ENCODE results near the gene SPAG5.
"Not testable (repeated sequence)": the region's sequence is repeated elsewhere in the genome, so short reads cannot be mapped to it uniquely, and the experiment has no call there.

SPAG5 gene

GRCh38 chr17:28598799-28599310, at the start of gene SPAG5:
TSS of gene SPAG5 (minus strand) at chr17:28599025. CDS start at chr17:28598946, 79 bp downstream.
- DNase-seq, result peak; percentile 97

GRCh38 chr17:28646039-28646754, 47.4 kb upstream of the SPAG5 start:
- DNase-seq, result peak; percentile 4

GRCh38 chr17:28645576-28645939, 46.7 kb upstream of the SPAG5 start:
- DNase-seq, result no peak

- DNase-seq, result peak; percentile 97
These were observed 46.2 kb upstream of the SPAG5 start, which contains the start of gene BLTP2 for GRCh38 chr17:28644787-28645575. TSS of gene BLTP2 (minus strand) at chr17:28645158. CDS start at chr17:28645056, 102 bp downstream.

- peak; percentile 90 for DNase-seq
These were observed 45.4 kb upstream of the SPAG5 start for GRCh38 chr17:28643983-28644786.

- DNase-seq, result no peak
These were observed 42.8 kb upstream of the SPAG5 start for GRCh38 chr17:28641579-28641978.

- no peak for DNase-seq
These were observed 36.7 kb upstream of the SPAG5 start for GRCh38 chr17:28635506-28635905.

- DNase-seq, result no peak
These were observed 35.5 kb upstream of the SPAG5 start for GRCh38 chr17:28634206-28634865.

- no peak for DNase-seq
These were observed 28.0 kb upstream of the SPAG5 start for GRCh38 chr17:28626818-28627217.

- DNase-seq, result no peak
These were observed 25.3 kb upstream of the SPAG5 start for GRCh38 chr17:28624148-28624547.

- no peak for DNase-seq
These were observed 24.9 kb upstream of the SPAG5 start for GRCh38 chr17:28623696-28624095.

- no peak for DNase-seq
These were observed 23.4 kb upstream of the SPAG5 start for GRCh38 chr17:28622186-28622585.

- no peak for DNase-seq
These were observed 21.2 kb upstream of the SPAG5 start for GRCh38 chr17:28620010-28620409.

- DNase-seq, result no peak
These were observed 19.6 kb upstream of the SPAG5 start for GRCh38 chr17:28618464-28618863.

- no peak for DNase-seq
These were observed 17.5 kb upstream of the SPAG5 start for GRCh38 chr17:28616281-28616680.

GRCh38 chr17:28615260-28615940, 16.6 kb upstream of the SPAG5 start:
- DNase-seq, result no peak

- no peak for DNase-seq
These were observed 15.1 kb upstream of the SPAG5 start, which contains the start of gene RSKR for GRCh38 chr17:28613931-28614381. TSS of gene RSKR (minus strand) at chr17:28614185. CDS start at chr17:28614161, 24 bp downstream.

GRCh38 chr17:28612936-28613872, 14.4 kb upstream of the SPAG5 start:
- DNase-seq, result peak; percentile 55

GRCh38 chr17:28612531-28612930, 13.7 kb upstream of the SPAG5 start:
- DNase-seq, result no peak

- no peak for DNase-seq
These were observed 11.6 kb upstream of the SPAG5 start for GRCh38 chr17:28610376-28610775.

- DNase-seq, result not testable (repeated sequence)
These were observed 5.2 kb upstream of the SPAG5 start for GRCh38 chr17:28604031-28604430.

Measured in hematopoietic multipotent progenitor cell treated with erythropoietin and hydrocortisone succinate and interleukin-3 and kit ligand, for 6 days (in vitro differentiated cells).